IPS DF 6.9 (cell line): Measurements from ENCODE around the gene JMJD7.
A peak's percentile ranks its signal among the peaks of the same experiment; 100 is the strongest.

Source experiments
- DNase-seq: peaks from one replicate; pipeline ENCODE4 v3.0.0-alpha.2; 2013; ENCODE audit warnings: low read depth, low spot score
- H3K27ac ChIP-seq: one replicate; pipeline ENCODE4 v1.5.1; 2013; ENCODE audit warnings: low read length, control low read depth
- H3K27me3 ChIP-seq: 2 replicates; pipeline ENCODE4 v1.6.1; 2013; ENCODE audit warnings: mild to moderate bottlenecking, low read length; ENCODE audit not compliant: control insufficient read depth, insufficient read depth
- H3K36me3 ChIP-seq: 2 replicates; pipeline ENCODE4 v1.6.1; 2013; ENCODE audit warnings: low read length; ENCODE audit not compliant: control insufficient read depth, insufficient read depth
- H3K4me1 ChIP-seq: 2 replicates; pipeline ENCODE4 v1.6.1; 2013; ENCODE audit warnings: low read length; ENCODE audit not compliant: control insufficient read depth, insufficient read depth
- H3K4me3 ChIP-seq: 2 replicates; pipeline ENCODE4 v1.5.1; 2013; ENCODE audit warnings: mild to moderate bottlenecking, low read length
- H3K9me3 ChIP-seq: 2 replicates; pipeline ENCODE4 v1.6.1; 2013; ENCODE audit warnings: low read length, inconsistent platforms; ENCODE audit not compliant: control insufficient read depth, insufficient read depth
- WGBS: extraction: QIAGEN DNeasy Blood & Tissue Kit; methylation state at CpG from one replicate; pipeline ENCODE4 v1.1.7; 2013; ENCODE audit warnings: mixed read lengths, missing lambda C conversion rate; ENCODE audit not compliant: insufficient read length, insufficient coverage; 5-methylcytosine and 5-hydroxymethylcytosine counted together

The JMJD7 gene

GRCh38 chr15:41827880-41828806 lies at the start of gene JMJD7:
JMJD7 (plus strand) TSS chr15:41828092; CDS start chr15:41828125, 33 bp downstream.
- no CpG with 5 or more reads among the region's 66 CpGs for WGBS
- H3K4me1 ChIP-seq: no peaks in the 10 kb centered on the region
- no peaks in the 10 kb centered on the region for H3K27me3 ChIP-seq
- H3K4me3 ChIP-seq: peak within 1 kb of the TSS; percentile 88
- peak; percentile 50 for DNase-seq
- H3K27ac ChIP-seq: no peak within 1 kb of the TSS
- H3K36me3 ChIP-seq: 0 out of 2 replicates have a peak, but pooled peaks cover 5% of the 10 kb centered on the region
- H3K9me3 ChIP-seq: no peaks in the 10 kb centered on the region

- H3K4me1 ChIP-seq: no peaks in the 10 kb centered on the region
- no peaks in the 10 kb centered on the region for H3K9me3 ChIP-seq
- H3K36me3 ChIP-seq: no peaks in the 10 kb centered on the region
- no peak for DNase-seq
- H3K27ac ChIP-seq: no peak overlapping the region
- no peaks in the 10 kb centered on the region for H3K27me3 ChIP-seq
- no peak overlapping the region for H3K4me3 ChIP-seq
- WGBS: no CpG with 5 or more reads among the region's 1 CpG
Measured at GRCh38 chr15:41778521-41778920, 49.4 kb upstream of the JMJD7 start.

- no peaks in the 10 kb centered on the region for H3K36me3 ChIP-seq
- WGBS: no CpG with 5 or more reads among the region's 4 CpGs
- no peak overlapping the region for H3K27ac ChIP-seq
Measured at GRCh38 chr15:41779662-41780157, 48.2 kb upstream of the JMJD7 start.

GRCh38 chr15:41780266-41780665 lies 47.6 kb upstream of the JMJD7 start:
- WGBS: no CpG with 5 or more reads among the region's 2 CpGs
- no peaks in the 10 kb centered on the region for H3K27me3 ChIP-seq
- H3K27ac ChIP-seq: no peak overlapping the region
- DNase-seq: no peak
- no peaks in the 10 kb centered on the region for H3K9me3 ChIP-seq
- no peak overlapping the region for H3K4me3 ChIP-seq
- no peaks in the 10 kb centered on the region for H3K4me1 ChIP-seq
- no peaks in the 10 kb centered on the region for H3K36me3 ChIP-seq

More at GRCh38 chr15:41779662-41780157, 48.2 kb upstream of the JMJD7 start:
- H3K4me3 ChIP-seq: no peak overlapping the region
- DNase-seq: no peak
- H3K4me1 ChIP-seq: no peaks in the 10 kb centered on the region
- H3K9me3 ChIP-seq: no peaks in the 10 kb centered on the region
- no peaks in the 10 kb centered on the region for H3K27me3 ChIP-seq

- no peak for DNase-seq
- Histone ChIP-seq H3K4me1 (no peaks in the 10 kb centered on the region), H3K9me3 (no peaks in the 10 kb centered on the region), H3K27me3 (no peaks in the 10 kb centered on the region), H3K36me3 (no peaks in the 10 kb centered on the region), H3K4me3 (no peak overlapping the region), H3K27ac (no peak overlapping the region)
- WGBS: no CpG with 5 or more reads among the region's 1 CpG
Measured at GRCh38 chr15:41780727-41781126, 47.2 kb upstream of the JMJD7 start.

GRCh38 chr15:41782371-41783282 lies 45.3 kb upstream of the JMJD7 start:
- WGBS: no CpG with 5 or more reads among the region's 5 CpGs
- Histone ChIP-seq H3K27ac (no peak overlapping the region), H3K27me3 (no peaks in the 10 kb centered on the region), H3K9me3 (no peaks in the 10 kb centered on the region), H3K36me3 (no peaks in the 10 kb centered on the region), H3K4me3 (no peak overlapping the region), H3K4me1 (no peaks in the 10 kb centered on the region)
- no peak for DNase-seq

GRCh38 chr15:41783296-41783695 lies 44.6 kb upstream of the JMJD7 start:
- Histone ChIP-seq H3K4me3 (no peak overlapping the region), H3K36me3 (no peaks in the 10 kb centered on the region), H3K27me3 (no peaks in the 10 kb centered on the region), H3K4me1 (no peaks in the 10 kb centered on the region), H3K9me3 (no peaks in the 10 kb centered on the region), H3K27ac (no peak overlapping the region)
- WGBS: no CpG with 5 or more reads among the region's 1 CpG
- no peak for DNase-seq

GRCh38 chr15:41788262-41788661 lies 39.6 kb upstream of the JMJD7 start:
- Histone ChIP-seq H3K4me3 (no peak overlapping the region), H3K36me3 (no peaks in the 10 kb centered on the region), H3K27me3 (no peaks in the 10 kb centered on the region), H3K27ac (no peak overlapping the region), H3K9me3 (no peaks in the 10 kb centered on the region), H3K4me1 (peaks cover 10% of the 10 kb centered on the region)
- no CpG with 5 or more reads among the region's 3 CpGs for WGBS
- no peak for DNase-seq

- no peak overlapping the region for H3K27ac ChIP-seq
- H3K27me3 ChIP-seq: no peaks in the 10 kb centered on the region
- no peak for DNase-seq
- no peaks in the 10 kb centered on the region for H3K36me3 ChIP-seq
- H3K9me3 ChIP-seq: no peaks in the 10 kb centered on the region
- peaks cover 10% of the 10 kb centered on the region for H3K4me1 ChIP-seq
- no peak overlapping the region for H3K4me3 ChIP-seq
- no CpG with 5 or more reads among the region's 4 CpGs for WGBS
Measured at GRCh38 chr15:41789236-41789635, 38.7 kb upstream of the JMJD7 start.

- Histone ChIP-seq H3K36me3 (no peaks in the 10 kb centered on the region), H3K4me3 (no peak overlapping the region), H3K27ac (no peak overlapping the region), H3K9me3 (no peaks in the 10 kb centered on the region), H3K27me3 (no peaks in the 10 kb centered on the region), H3K4me1 (peaks cover 10% of the 10 kb centered on the region)
- DNase-seq: no peak
Measured at GRCh38 chr15:41789662-41790061, 38.2 kb upstream of the JMJD7 start.
